ENCODE results near the gene UBE2L5.
A peak's percentile ranks its signal among the peaks of the same experiment; 100 is the strongest.

The UBE2L5 gene

DNA sequence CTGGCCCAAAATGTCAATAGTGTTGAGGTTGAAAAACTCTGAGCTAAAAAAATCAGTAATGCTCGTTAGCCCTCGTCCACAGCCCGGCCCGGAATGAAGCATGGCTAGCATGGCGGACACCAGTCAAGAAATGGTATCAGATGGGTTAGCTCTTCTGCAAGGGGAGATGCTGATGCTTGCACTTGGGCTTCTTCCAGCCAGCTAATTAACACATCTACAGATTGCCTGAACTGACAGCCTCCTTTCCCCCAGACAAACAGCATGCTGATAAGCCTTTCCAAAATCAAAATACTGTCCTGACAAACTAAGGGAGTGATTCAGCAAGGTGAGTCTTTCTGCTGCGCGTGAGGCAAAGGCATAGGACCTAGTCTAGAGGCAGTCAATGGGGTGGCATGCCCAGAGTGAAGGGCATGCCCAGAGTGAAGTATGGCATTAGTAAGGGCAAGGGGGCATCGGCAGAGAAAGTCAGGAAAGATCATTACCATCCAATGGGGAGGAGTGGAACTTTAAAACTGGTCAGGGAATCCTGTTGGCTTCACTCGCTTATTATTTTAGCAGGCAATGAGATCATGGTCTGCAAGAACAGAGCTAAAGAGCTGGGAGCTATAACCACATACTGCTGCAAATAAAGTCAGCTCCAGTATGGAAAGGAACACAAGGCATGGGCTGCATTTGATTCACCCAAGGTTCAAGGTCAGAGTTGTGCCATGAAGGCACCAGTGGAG lies 30.2 kb upstream of the UBE2L5 start:
- WGBS: 94% methylated on average over 9 of the region's 9 CpGs
- Histone ChIP-seq H3K9me3 (ENCODE audit: insufficient read depth, low read depth, low read length) (no peaks in the 10 kb centered on the region), H3K4me3 (ENCODE audit: low read length) (no peak overlapping the region), H3K27me3 (ENCODE audit: insufficient read depth, low read length) (0 out of 2 replicates have a peak, but pooled peaks cover 5% of the 10 kb centered on the region), H3K9ac (ENCODE audit: low read depth, low read length) (no peak overlapping the region), H3K27ac (ENCODE audit: low read depth, low read length) (no peak overlapping the region), H3K36me3 (ENCODE audit: insufficient read depth, low read length) (no peaks in the 10 kb centered on the region), H3K4me1 (ENCODE audit: insufficient read depth, low read length) (peaks cover 29% of the 10 kb centered on the region)

DNA sequence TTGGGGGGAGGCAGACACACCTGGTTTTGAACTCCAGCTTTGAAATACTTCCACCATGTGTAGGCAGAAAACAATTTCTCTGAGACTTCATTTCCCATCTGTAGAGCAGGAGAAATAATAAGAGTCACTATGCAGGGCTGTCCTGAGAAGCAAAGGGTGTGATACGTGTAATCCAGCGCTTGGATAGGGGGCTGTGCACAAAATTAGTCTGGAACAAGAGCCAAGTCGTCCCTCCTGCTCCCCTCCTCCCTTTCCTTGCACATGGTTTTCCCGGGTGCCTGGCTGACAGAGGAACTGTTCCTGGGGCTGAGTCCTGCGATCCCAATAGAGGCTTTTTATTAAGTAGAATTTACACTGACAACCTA lies 29.6 kb upstream of the UBE2L5 start:
- H3K4me1 ChIP-seq (ENCODE audit: insufficient read depth, low read length): peaks cover 29% of the 10 kb centered on the region
- WGBS: 84% methylated on average over 5 of the region's 5 CpGs
- no peak overlapping the region for H3K4me3 ChIP-seq (ENCODE audit: low read length)
- H3K9ac ChIP-seq (ENCODE audit: low read depth, low read length): no peak overlapping the region
- no peak overlapping the region for H3K27ac ChIP-seq (ENCODE audit: low read depth, low read length)
- H3K9me3 ChIP-seq (ENCODE audit: insufficient read depth, low read depth, low read length): no peaks in the 10 kb centered on the region
- H3K36me3 ChIP-seq (ENCODE audit: insufficient read depth, low read length): no peaks in the 10 kb centered on the region
- H3K27me3 ChIP-seq (ENCODE audit: insufficient read depth, low read length): 0 out of 2 replicates have a peak, but pooled peaks cover 5% of the 10 kb centered on the region

- H3K4me1 ChIP-seq (ENCODE audit: insufficient read depth, low read length): peaks cover 19% of the 10 kb centered on the region
- H3K27me3 ChIP-seq (ENCODE audit: insufficient read depth, low read length): 0 out of 2 replicates have a peak, but pooled peaks cover 5% of the 10 kb centered on the region
- peak overlapping the region; percentile 57 for H3K4me3 ChIP-seq (ENCODE audit: low read length)
- peak overlapping the region; percentile 69 for H3K9ac ChIP-seq (ENCODE audit: low read depth, low read length)
- H3K36me3 ChIP-seq (ENCODE audit: insufficient read depth, low read length): no peaks in the 10 kb centered on the region
- H3K27ac ChIP-seq (ENCODE audit: low read depth, low read length): peak overlapping the region; percentile 57; the same call in 1 of the 2 replicates
- WGBS: 66% methylated on average over 7 of the region's 7 CpGs
- H3K9me3 ChIP-seq (ENCODE audit: insufficient read depth, low read depth, low read length): no peaks in the 10 kb centered on the region
Observed at GRCh38 chr13:30394751-30395191, 27.5 kb upstream of the UBE2L5 start.

DNA sequence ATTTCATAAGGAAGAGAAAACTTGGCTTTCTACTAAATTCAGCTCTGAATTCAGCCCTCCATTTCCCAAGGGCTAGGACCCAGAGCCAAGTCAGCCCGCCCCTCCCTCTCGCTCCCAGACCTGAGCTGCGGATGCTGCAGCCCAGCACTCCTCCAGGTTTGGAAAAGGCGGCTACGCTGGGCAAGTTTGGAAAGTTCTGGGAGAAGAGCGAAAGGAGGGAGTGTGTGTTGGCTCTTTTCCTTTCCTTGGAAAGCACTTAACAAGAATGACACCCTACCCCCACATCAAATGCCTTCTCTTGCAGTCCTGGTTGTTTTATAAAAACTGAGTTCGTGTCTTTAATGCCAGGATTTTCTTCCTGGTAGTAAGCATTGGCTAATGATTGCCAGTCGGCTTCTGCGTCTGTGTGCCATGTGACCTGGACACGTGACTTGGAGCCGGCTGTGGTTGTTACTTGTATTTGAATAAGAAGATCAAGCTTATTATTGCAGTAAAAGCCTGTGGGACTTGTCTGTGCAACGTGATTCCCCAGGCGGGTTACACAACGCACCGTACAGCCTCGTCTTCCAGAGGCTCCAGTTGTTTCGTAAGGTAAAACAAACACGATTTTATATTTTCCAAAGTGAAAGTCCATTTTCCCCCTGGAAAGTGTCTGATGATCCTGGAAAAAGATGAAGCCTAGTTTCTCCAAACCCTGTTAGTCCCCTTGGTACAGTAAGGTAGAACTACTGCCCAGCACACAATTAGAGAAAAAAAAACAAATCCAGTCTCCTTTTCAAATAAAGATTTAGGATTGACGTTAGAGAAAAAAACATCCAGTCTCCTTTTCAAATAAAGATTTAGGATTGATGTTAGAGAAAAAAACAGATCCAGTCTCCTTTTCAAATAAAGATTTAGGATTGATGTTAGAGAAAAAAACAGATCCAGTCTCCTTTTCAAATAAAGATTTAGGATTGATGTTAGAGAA lies 26.8 kb upstream of the UBE2L5 start:
- peak overlapping the region; percentile 57 for H3K27ac ChIP-seq (ENCODE audit: low read depth, low read length)
- H3K9ac ChIP-seq (ENCODE audit: low read depth, low read length): peak overlapping the region; percentile 69
- no peaks in the 10 kb centered on the region for H3K9me3 ChIP-seq (ENCODE audit: insufficient read depth, low read depth, low read length)
- peak overlapping the region; percentile 57 for H3K4me3 ChIP-seq (ENCODE audit: low read length)
- no peaks in the 10 kb centered on the region for H3K36me3 ChIP-seq (ENCODE audit: insufficient read depth, low read length)
- WGBS: 27% methylated on average over 16 of the region's 19 CpGs
- 0 out of 2 replicates have a peak, but pooled peaks cover 5% of the 10 kb centered on the region for H3K27me3 ChIP-seq (ENCODE audit: insufficient read depth, low read length)
- H3K4me1 ChIP-seq (ENCODE audit: insufficient read depth, low read length): peaks cover 19% of the 10 kb centered on the region

DNA sequence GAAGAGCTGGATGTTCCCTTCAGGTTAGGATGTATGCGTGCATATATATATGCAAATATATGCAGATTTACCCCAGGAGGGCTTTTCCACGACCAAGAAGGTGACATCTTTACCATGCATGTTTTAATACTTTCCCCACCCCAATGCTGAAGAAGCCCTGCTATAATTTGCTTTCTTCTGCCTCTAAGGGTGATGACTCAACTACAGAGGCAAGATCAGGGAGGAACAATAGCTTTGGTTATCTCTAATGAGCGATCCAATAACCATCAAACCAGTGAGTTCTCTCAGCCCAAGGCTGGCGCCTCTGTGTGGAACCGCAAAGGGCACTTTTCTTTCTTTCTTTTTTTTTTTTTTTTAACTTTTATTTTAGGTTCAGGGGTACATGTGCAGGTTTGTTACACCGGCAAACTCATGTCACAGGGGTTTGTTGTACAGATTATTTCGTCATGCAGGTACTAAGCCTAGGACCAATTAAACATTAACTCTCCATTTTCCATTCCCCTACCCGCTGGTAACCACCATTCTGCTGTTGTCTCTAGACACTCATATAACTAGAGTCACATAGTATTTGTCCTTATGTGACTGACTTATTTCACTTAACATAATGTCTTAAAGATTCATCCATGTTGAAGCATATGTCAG lies 25.7 kb upstream of the UBE2L5 start:
- Histone ChIP-seq H3K27ac (ENCODE audit: low read depth, low read length) (no peak overlapping the region), H3K27me3 (ENCODE audit: insufficient read depth, low read length) (0 out of 2 replicates have a peak, but pooled peaks cover 5% of the 10 kb centered on the region), H3K9ac (ENCODE audit: low read depth, low read length) (no peak overlapping the region), H3K4me1 (ENCODE audit: insufficient read depth, low read length) (peaks cover 19% of the 10 kb centered on the region), H3K4me3 (ENCODE audit: low read length) (0 out of 2 replicates have a peak overlapping the region, but pooled peaks have one; percentile 5), H3K36me3 (ENCODE audit: insufficient read depth, low read length) (no peaks in the 10 kb centered on the region), H3K9me3 (ENCODE audit: insufficient read depth, low read depth, low read length) (no peaks in the 10 kb centered on the region)
- WGBS: 74% methylated on average over 5 of the region's 8 CpGs

DNA sequence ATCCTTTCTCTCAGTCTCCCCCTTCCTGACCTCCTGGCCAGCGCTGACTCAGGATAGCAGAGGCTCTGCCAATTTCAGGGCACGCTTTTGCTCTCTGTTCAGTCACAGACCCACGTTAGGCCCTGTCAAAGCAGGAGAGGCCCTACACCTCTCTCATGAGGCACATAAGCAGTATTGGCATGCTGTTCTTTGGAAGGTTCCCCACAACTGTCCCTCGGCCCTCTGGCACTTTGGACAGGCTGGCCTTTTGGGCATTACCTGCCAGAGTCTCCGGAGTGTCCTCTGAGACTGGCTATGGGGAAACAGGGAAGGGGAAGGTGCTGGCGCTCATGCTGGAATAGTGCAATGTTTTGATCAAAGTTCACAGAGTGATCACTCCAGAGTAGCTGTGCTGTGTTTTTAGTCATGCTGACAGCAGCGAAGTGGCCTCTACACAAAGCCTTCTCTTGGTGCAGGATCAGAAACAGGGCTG lies 23.7 kb upstream of the UBE2L5 start:
- Histone ChIP-seq H3K36me3 (ENCODE audit: insufficient read depth, low read length) (no peaks in the 10 kb centered on the region), H3K27ac (ENCODE audit: low read depth, low read length) (no peak overlapping the region), H3K9me3 (ENCODE audit: insufficient read depth, low read depth, low read length) (no peaks in the 10 kb centered on the region), H3K27me3 (ENCODE audit: insufficient read depth, low read length) (0 out of 2 replicates have a peak, but pooled peaks cover 5% of the 10 kb centered on the region), H3K4me1 (ENCODE audit: insufficient read depth, low read length) (peaks cover 19% of the 10 kb centered on the region), H3K4me3 (ENCODE audit: low read length) (no peak overlapping the region), H3K9ac (ENCODE audit: low read depth, low read length) (no peak overlapping the region)
- 83% methylated on average over 7 of the region's 7 CpGs for WGBS

DNA sequence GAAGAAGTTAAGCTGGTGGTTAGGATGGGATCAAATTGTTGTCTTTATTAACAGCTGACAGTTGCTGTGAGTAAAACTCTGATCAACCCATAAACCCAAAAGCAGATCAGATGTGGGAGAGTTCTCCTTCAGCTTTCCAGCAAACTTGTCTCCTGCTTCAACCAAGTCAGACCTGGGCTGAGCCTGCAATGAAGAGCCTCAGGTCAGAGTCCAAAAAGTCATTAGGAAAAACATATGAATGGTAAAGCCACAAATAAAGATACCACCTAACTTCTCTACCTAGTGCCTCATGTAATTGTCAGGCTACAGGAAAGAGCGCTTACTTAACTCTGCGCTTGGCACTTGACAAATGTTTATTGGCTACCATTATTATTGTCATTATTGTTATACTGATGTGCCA lies 21.9 kb upstream of the UBE2L5 start:
- 100% methylated on average over 2 of the region's 2 CpGs for WGBS
- H3K27ac ChIP-seq (ENCODE audit: low read depth, low read length): no peak overlapping the region
- H3K9me3 ChIP-seq (ENCODE audit: insufficient read depth, low read depth, low read length): no peaks in the 10 kb centered on the region
- no peaks in the 10 kb centered on the region for H3K36me3 ChIP-seq (ENCODE audit: insufficient read depth, low read length)
- peaks cover 10% of the 10 kb centered on the region for H3K4me1 ChIP-seq (ENCODE audit: insufficient read depth, low read length)
- no peak overlapping the region for H3K9ac ChIP-seq (ENCODE audit: low read depth, low read length)
- H3K27me3 ChIP-seq (ENCODE audit: insufficient read depth, low read length): no peaks in the 10 kb centered on the region
- no peak overlapping the region for H3K4me3 ChIP-seq (ENCODE audit: low read length)

DNA sequence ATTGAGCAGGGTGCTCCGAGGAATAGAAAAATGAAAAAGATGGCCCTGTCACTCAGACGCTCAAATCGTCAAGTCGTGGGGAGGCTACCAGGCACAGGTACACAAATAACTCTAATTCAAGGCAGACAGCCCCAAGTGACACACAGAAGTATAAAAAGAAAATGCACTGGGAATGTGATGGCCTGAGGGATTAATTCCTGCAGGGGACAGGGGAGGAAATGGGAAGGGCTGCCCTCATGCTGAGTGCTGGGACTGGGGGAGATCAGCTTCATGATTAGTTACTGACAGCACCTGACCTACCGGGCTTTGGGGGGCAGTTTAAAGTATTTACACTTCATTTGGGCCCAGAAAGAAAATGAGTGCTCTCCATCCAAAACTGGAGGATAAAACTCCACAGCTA lies 20.9 kb upstream of the UBE2L5 start:
- no peak overlapping the region for H3K4me3 ChIP-seq (ENCODE audit: low read length)
- WGBS: 85% methylated on average over 5 of the region's 5 CpGs
- no peaks in the 10 kb centered on the region for H3K27me3 ChIP-seq (ENCODE audit: insufficient read depth, low read length)
- no peaks in the 10 kb centered on the region for H3K36me3 ChIP-seq (ENCODE audit: insufficient read depth, low read length)
- no peaks in the 10 kb centered on the region for H3K9me3 ChIP-seq (ENCODE audit: insufficient read depth, low read depth, low read length)
- no peak overlapping the region for H3K9ac ChIP-seq (ENCODE audit: low read depth, low read length)
- H3K27ac ChIP-seq (ENCODE audit: low read depth, low read length): no peak overlapping the region
- H3K4me1 ChIP-seq (ENCODE audit: insufficient read depth, low read length): peaks cover 2% of the 10 kb centered on the region

- Histone ChIP-seq H3K9ac (ENCODE audit: low read depth, low read length) (no peak overlapping the region), H3K4me1 (ENCODE audit: insufficient read depth, low read length) (no peaks in the 10 kb centered on the region), H3K27me3 (ENCODE audit: insufficient read depth, low read length) (peaks cover 5% of the 10 kb centered on the region; the same call in 1 of the 2 replicates), H3K27ac (ENCODE audit: low read depth, low read length) (no peak overlapping the region), H3K4me3 (ENCODE audit: low read length) (no peak overlapping the region), H3K9me3 (ENCODE audit: insufficient read depth, low read depth, low read length) (no peaks in the 10 kb centered on the region), H3K36me3 (ENCODE audit: insufficient read depth, low read length) (no peaks in the 10 kb centered on the region)
- WGBS: 90% methylated on average over 5 of the region's 6 CpGs
Observed at GRCh38 chr13:30403456-30403855, 18.8 kb upstream of the UBE2L5 start.

DNA sequence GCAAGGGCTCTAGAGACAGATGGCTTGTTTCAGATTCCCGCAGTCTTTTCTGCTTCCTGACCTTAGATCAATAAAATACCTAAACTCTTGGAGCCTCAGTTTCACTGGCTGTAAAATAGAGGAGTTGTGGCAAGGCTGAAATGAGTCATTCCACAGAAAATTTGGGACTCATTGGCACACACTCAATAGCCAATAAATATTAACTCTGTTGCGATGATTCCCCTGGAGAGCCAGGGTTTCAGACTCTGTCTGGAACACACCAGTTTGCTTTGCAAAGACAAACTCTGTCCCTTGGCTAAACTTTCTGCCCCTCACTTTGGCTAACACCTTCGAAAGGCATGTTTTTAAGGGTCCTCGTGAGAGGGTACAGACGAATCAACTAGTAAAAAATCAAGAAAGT lies 18.1 kb upstream of the UBE2L5 start:
- Histone ChIP-seq H3K27ac (ENCODE audit: low read depth, low read length) (no peak overlapping the region), H3K4me3 (ENCODE audit: low read length) (no peak overlapping the region), H3K4me1 (ENCODE audit: insufficient read depth, low read length) (peaks cover 6% of the 10 kb centered on the region), H3K9me3 (ENCODE audit: insufficient read depth, low read depth, low read length) (no peaks in the 10 kb centered on the region), H3K36me3 (ENCODE audit: insufficient read depth, low read length) (no peaks in the 10 kb centered on the region), H3K9ac (ENCODE audit: low read depth, low read length) (no peak overlapping the region), H3K27me3 (ENCODE audit: insufficient read depth, low read length) (peaks cover 12% of the 10 kb centered on the region)
- WGBS: 95% methylated on average over 4 of the region's 5 CpGs

Data from HUES64 (cell line).